DOHH2 (cell line): ENCODE data around the gene LENG9.
"Not testable (repeated sequence)": the region's sequence is repeated elsewhere in the genome, so short reads cannot be mapped to it uniquely, and the experiment has no call there.

Experiments used
- H3F3A ChIP-seq: fragments of 200-600 bp; sonication (generic), shearing (Covaris generic); 2 replicates; pipeline ENCODE4 v1.6.0; 2016; ENCODE audit warnings: antibody characterized with exemption, mild to moderate bottlenecking; ENCODE audit not compliant: control insufficient read depth, insufficient read depth
- H3K27ac ChIP-seq: fragments of 200-600 bp; sonication (generic); 2 replicates; pipeline ENCODE4 v1.5.1; 2014; ENCODE audit warnings: low read depth, mild to moderate bottlenecking, low read length, moderate library complexity
- H3K27me3 ChIP-seq: fragments of 200-600 bp; sonication (generic); 2 replicates; pipeline ENCODE4 v1.6.1; 2014; ENCODE audit warnings: mild to moderate bottlenecking, low read length, mixed read lengths; ENCODE audit not compliant: control insufficient read depth
- H3K36me3 ChIP-seq: fragments of 200-600 bp; sonication (generic); 2 replicates; pipeline ENCODE4 v1.6.1; 2014; ENCODE audit warnings: mild to moderate bottlenecking, low read length, moderate library complexity, mixed read lengths; ENCODE audit not compliant: control insufficient read depth
- H3K4me1 ChIP-seq: fragments of 200-600 bp; sonication (generic); 2 replicates; pipeline ENCODE4 v1.6.1; 2014; ENCODE audit warnings: mild to moderate bottlenecking, low read length, mixed read lengths; ENCODE audit not compliant: control insufficient read depth
- H3K4me2 ChIP-seq: fragments of 200-600 bp; sonication (generic); 2 replicates; pipeline ENCODE4 v1.6.0; 2014; ENCODE audit warnings: mild to moderate bottlenecking, low read length, moderate library complexity
- H3K4me3 ChIP-seq: fragments of 200-600 bp; sonication (generic); 2 replicates; pipeline ENCODE4 v1.5.1; 2014; ENCODE audit warnings: mild to moderate bottlenecking, low read length, mixed read lengths
- H3K79me2 ChIP-seq: fragments of 200-600 bp; sonication (generic); 2 replicates; pipeline ENCODE4 v1.6.1; 2014; ENCODE audit warnings: mild to moderate bottlenecking, low read length, mixed read lengths; ENCODE audit not compliant: control insufficient read depth
- H3K9me2 ChIP-seq: fragments of 200-600 bp; sonication (generic); replicated peaks from 2 replicates; pipeline ENCODE4 v1.6.1; 2014; ENCODE audit warnings: mild to moderate bottlenecking, low read length, mixed read lengths; ENCODE audit not compliant: control insufficient read depth
- H3K9me3 ChIP-seq: fragments of 200-600 bp; sonication (generic); 2 replicates; pipeline ENCODE4 v1.6.1; 2014; ENCODE audit warnings: antibody characterized with exemption, low read length, mixed read lengths; ENCODE audit not compliant: control insufficient read depth, insufficient read depth
- H4K20me1 ChIP-seq: fragments of 200-600 bp; sonication (generic); 2 replicates; pipeline ENCODE4 v1.6.0; 2014; ENCODE audit warnings: low read depth, mild to moderate bottlenecking, antibody characterized with exemption, low read length, moderate library complexity; ENCODE audit not compliant: control insufficient read depth, insufficient read depth
- EZH2phosphoT487 ChIP-seq: fragments of 200-600 bp; sonication (generic); IDR thresholded peaks from 2 replicates; pipeline ENCODE4 v1.6.1; 2017; ENCODE audit warnings: borderline replicate concordance, mild to moderate bottlenecking, antibody characterized with exemption, low read length, moderate library complexity, mixed read lengths
- TF ChIP-seq, protein P1 (sequence below): fragments of 200-600 bp; sonication (generic); IDR thresholded peaks from one replicate; pipeline ENCODE4 v1.5.1; 2014; ENCODE audit warnings: antibody characterized with exemption, mild to moderate bottlenecking, low read depth, low read length; ENCODE audit not compliant: poor library complexity, severe bottlenecking

LENG9 gene

DNA sequence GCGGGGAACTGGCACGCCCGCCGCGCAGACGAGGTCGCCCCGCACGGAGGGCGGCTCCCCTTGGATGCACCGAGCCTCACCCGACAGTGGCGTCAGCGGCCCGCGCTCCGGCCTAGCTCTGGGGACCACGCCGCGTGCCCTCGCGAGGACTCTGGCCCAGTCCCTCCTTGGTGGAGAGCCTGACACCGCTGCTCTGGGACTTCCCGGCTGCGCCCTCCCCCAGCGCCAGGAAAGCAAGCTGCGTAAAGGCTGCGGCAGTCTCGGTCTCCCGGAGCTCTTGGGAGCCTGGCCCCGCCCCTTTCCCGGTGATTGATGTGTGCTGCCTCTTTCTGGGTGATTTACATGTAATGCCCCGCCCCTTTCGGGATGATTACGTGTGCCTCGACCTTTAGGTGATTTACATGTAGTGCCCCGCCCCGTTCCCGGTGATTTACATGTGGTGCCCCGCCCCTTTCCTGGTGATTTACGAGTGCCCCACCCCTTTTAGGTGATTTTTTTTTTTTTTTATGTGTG, at the start of gene LENG9:
LENG9 (minus strand) TSS at position 248 of the 513 bp plus-strand sequence. CDS start 252 bp downstream, outside the sequence.
- H3K4me3 ChIP-seq, result peak within 1 kb of the TSS; percentile 80
- TF ChIP-seq, protein P1, sequence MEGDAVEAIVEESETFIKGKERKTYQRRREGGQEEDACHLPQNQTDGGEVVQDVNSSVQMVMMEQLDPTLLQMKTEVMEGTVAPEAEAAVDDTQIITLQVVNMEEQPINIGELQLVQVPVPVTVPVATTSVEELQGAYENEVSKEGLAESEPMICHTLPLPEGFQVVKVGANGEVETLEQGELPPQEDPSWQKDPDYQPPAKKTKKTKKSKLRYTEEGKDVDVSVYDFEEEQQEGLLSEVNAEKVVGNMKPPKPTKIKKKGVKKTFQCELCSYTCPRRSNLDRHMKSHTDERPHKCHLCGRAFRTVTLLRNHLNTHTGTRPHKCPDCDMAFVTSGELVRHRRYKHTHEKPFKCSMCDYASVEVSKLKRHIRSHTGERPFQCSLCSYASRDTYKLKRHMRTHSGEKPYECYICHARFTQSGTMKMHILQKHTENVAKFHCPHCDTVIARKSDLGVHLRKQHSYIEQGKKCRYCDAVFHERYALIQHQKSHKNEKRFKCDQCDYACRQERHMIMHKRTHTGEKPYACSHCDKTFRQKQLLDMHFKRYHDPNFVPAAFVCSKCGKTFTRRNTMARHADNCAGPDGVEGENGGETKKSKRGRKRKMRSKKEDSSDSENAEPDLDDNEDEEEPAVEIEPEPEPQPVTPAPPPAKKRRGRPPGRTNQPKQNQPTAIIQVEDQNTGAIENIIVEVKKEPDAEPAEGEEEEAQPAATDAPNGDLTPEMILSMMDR, result no peak
- TF ChIP-seq EZH2phosphoT487, result no peak
- H3K79me2 ChIP-seq, result peaks cover 18% of the 10 kb centered on the region
- H3K9me2 ChIP-seq, result no peaks in the 10 kb centered on the region
- H3F3A ChIP-seq, result peaks cover 6% of the 10 kb centered on the region; the same call in 1 of the 2 replicates
- no peaks in the 10 kb centered on the region; the same call in 1 of the 2 replicates for H4K20me1 ChIP-seq
- no peaks in the 10 kb centered on the region for H3K27me3 ChIP-seq
- H3K4me1 ChIP-seq, result peaks cover 30% of the 10 kb centered on the region
- peak within 1 kb of the TSS; percentile 82 for H3K4me2 ChIP-seq
- no peaks in the 10 kb centered on the region for H3K9me3 ChIP-seq
- peaks cover 36% of the 10 kb centered on the region for H3K36me3 ChIP-seq
- H3K27ac ChIP-seq, result peak within 1 kb of the TSS; percentile 81

DNA sequence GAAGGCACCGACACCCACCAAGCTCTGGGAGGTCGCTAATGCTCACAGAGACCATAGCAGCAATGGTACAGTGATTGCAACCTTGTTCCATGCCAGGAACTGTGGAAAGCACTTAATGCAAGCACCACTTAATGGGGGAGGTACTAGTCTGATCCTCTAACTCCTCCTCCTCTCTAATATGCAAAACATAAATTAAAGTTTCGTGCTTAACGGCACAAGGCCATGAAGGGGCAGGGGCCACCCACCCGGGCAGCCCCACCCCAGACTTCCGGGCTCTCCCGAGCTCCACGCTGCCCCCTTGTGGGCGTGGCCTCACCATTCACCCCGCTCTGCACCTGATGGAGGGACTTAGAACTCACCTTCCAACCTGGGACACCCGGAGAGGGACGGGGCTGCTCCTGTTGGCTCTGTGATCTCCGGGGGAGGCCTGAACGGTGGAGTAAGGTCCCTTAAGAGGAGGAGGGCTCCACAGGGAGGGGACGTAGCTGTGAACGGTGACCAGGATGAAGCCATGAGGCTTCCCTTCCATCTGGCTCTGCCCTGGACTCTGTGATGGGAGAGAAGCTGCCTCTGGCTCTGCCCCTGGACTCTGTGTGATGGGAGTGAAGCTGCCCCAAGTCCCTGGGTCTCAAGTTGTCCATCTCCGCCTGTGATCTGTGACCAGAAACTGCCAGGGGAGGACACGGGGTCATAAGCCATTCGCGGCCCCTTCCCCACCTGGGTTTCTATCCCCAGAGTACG, 45.8 kb upstream of the LENG9 start:
- not testable (repeated sequence) for H3K4me2 ChIP-seq, H3K27ac ChIP-seq, H3K9me3 ChIP-seq, H3K36me3 ChIP-seq, H3K79me2 ChIP-seq, H3K4me3 ChIP-seq, H3K9me2 ChIP-seq, H4K20me1 ChIP-seq, H3F3A ChIP-seq, H3K27me3 ChIP-seq
- H3K4me1 ChIP-seq, result peaks cover 26% of the 10 kb centered on the region

DNA sequence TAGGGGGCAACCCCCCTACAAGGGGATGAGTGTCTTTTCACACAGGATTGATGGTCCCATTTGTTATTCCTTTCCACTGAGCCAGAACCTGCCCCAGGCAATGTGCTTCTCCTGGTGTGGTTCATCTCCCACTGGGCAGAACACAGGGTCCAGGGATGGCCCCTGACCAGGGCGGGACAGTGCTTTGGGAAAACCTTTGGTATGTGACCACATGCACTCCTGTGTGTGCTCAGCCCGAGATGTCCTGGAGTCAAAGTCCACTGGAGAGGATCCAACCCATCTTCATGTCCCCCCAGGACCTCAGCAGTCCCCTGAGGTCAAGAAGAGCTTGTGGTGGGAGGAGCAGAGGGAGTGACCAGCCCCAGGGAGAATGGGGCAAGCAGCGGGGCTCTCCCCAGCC, 44.9 kb upstream of the LENG9 start:
- H3K4me3 ChIP-seq, H4K20me1 ChIP-seq, H3K27me3 ChIP-seq, H3K36me3 ChIP-seq, H3K27ac ChIP-seq, H3K79me2 ChIP-seq, H3F3A ChIP-seq, H3K9me3 ChIP-seq, H3K9me2 ChIP-seq: not testable (repeated sequence)
- peak overlapping the region; percentile 59; the same call in 1 of the 2 replicates for H3K4me2 ChIP-seq
- peaks cover 26% of the 10 kb centered on the region for H3K4me1 ChIP-seq

DNA sequence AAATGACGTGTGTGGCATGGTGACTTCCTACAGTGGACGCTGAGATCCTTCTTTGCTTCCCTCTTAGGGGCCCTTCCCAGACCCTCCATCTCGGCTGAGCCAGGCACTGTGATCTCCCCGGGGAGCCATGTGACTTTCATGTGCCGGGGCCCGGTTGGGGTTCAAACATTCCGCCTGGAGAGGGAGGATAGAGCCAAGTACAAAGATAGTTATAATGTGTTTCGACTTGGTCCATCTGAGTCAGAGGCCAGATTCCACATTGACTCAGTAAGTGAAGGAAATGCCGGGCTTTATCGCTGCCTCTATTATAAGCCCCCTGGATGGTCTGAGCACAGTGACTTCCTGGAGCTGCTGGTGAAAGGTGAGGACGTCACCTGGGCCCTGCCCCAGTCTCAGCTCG, 44.2 kb upstream of the LENG9 start:
- Histone ChIP-seq H4K20me1 (no peaks in the 10 kb centered on the region), H3K79me2 (no peaks in the 10 kb centered on the region), H3K4me3 (no peak overlapping the region), H3K36me3 (no peaks in the 10 kb centered on the region), H3K4me2 (peak overlapping the region; percentile 59), H3K9me3 (no peaks in the 10 kb centered on the region), H3F3A (no peaks in the 10 kb centered on the region), H3K27ac (no peak overlapping the region), H3K9me2 (no peaks in the 10 kb centered on the region), H3K27me3 (peaks cover 9% of the 10 kb centered on the region), H3K4me1 (peaks cover 29% of the 10 kb centered on the region)
- TF ChIP-seq, protein P1, result no peak
- no peak for TF ChIP-seq EZH2phosphoT487

DNA sequence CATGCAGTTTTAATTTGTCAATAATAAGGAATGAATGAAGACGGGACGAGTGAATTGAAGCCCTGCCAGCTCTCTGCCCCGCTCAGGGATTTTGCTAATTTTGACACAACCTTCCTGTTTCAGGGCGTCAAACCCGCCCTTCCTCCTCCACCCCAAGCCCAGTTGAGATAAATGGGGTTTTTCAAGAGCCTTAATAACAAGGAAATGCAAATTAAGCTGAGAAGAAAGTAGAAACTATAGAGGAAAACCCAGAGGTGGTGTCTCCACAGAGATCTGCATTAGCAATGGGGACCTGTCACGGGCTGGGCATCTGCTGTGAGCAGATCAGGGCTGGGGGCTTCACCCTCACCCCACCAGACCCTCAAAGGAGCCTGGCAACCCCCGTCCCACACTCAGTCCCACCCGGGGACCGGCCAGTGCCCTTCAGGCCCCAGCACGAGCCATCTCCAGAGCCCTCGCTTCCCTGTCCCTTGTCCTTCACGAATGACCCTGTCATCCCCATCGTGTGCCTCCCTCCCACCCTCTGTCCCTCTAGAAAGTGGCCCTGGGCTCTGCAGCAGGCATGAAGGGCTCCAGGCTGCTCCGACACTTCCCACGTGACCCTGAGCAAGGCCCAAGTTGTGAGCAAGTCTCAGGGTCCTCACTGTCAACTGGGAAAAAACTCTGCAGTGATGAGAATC, 43.6 kb upstream of the LENG9 start:
- not testable (repeated sequence) for H3F3A ChIP-seq, H3K9me3 ChIP-seq, H4K20me1 ChIP-seq, H3K79me2 ChIP-seq, H3K27me3 ChIP-seq, H3K36me3 ChIP-seq, H3K27ac ChIP-seq, H3K9me2 ChIP-seq
- Histone ChIP-seq H3K4me3 (peak overlapping the region; percentile 52; the same call in 1 of the 2 replicates), H3K4me2 (peak overlapping the region; percentile 59), H3K4me1 (peaks cover 35% of the 10 kb centered on the region)
